Activated naive CD4-positive, alpha-beta T cell treated with anti-CD3 and anti-CD28 coated beads for 36 hours (primary cell): ENCODE results near the gene SIM2. TPM values are rescaled to one million over a fixed set of nuclear protein-coding genes. Genes with fewer than 3 reads are reported as not detected.
"Not testable (repeated sequence)": the region's sequence is repeated elsewhere in the genome, so short reads cannot be mapped to it uniquely, and the experiment has no call there.

Experiments
- CTCF ChIA-PET: fragments of 350-600 bp; sonication (Branson Sonifier 250); formaldehyde crosslinking; loops from one replicate; lab custom pipeline; 2021; ENCODE audit warnings: antibody characterized with exemption; lab: Charles Lee
- DNase-seq: peaks from one replicate; pipeline ENCODE4 v3.0.0-alpha.2; 2020
- H3K27ac Mint-ChIP-seq: one replicate; pipeline ENCODE4 v1.8.0; 2021; ENCODE audit warnings: mild to moderate bottlenecking, mixed read lengths
- H3K27me3 Mint-ChIP-seq: one replicate; pipeline ENCODE4 v1.8.0; 2021; ENCODE audit warnings: low read depth, mixed read lengths
- H3K36me3 Mint-ChIP-seq: one replicate; pipeline ENCODE4 v1.8.0; 2021; ENCODE audit warnings: low read depth, mixed read lengths
- H3K4me1 Mint-ChIP-seq: one replicate; pipeline ENCODE4 v1.8.0; 2021; ENCODE audit warnings: low read depth, mixed read lengths
- H3K4me3 Mint-ChIP-seq: one replicate; pipeline ENCODE4 v1.8.0; 2021; ENCODE audit warnings: mild to moderate bottlenecking, moderate library complexity, mixed read lengths
- H3K9me3 Mint-ChIP-seq: one replicate; pipeline ENCODE4 v1.8.0; 2021; ENCODE audit warnings: mixed read lengths
- intact Hi-C: fragments of 100-400 bp; cut with micrococcal nuclease; formaldehyde crosslinking; loops from one replicate; pipeline ENCODE4 v1.15.1; 2023
- total RNA-seq, 2 experiments: library from RNA; stranded (reverse); gene quantifications; one replicate each; pipeline ENCODE4 v1.2.3, GENCODE V29; 2021

Gene SIM2
- total RNA-seq, 2 experiments from 2014 or later, result 0.74 to 0.94 TPM

GRCh38 chr21:36671836-36672235, 27.1 kb upstream of the SIM2 start:
- Mint-ChIP-seq H3K4me3 (no peak overlapping the region), H3K27me3 (peaks cover 12% of the 10 kb centered on the region), H3K9me3 (no peaks in the 10 kb centered on the region), H3K4me1 (no peaks in the 10 kb centered on the region), H3K27ac (no peak overlapping the region), H3K36me3 (no peaks in the 10 kb centered on the region)
- intact Hi-C loops, result no loop called here
- CTCF ChIA-PET, result interaction anchor here (1.0 kb wide), 1 partner anchor 41 kb away, joined by 3 read pairs; no protein-coding TSS in a partner anchor
- no peak for DNase-seq

GRCh38 chr21:36672296-36672695, 26.6 kb upstream of the SIM2 start:
- H3K9me3 Mint-ChIP-seq, H3K4me1 Mint-ChIP-seq, H3K36me3 Mint-ChIP-seq, DNase-seq, H3K4me3 Mint-ChIP-seq, CTCF ChIA-PET, intact Hi-C loops, H3K27ac Mint-ChIP-seq: not testable (repeated sequence)
- H3K27me3 Mint-ChIP-seq, result peaks cover 17% of the 10 kb centered on the region

GRCh38 chr21:36672737-36673136, 26.2 kb upstream of the SIM2 start:
- CTCF ChIA-PET, result no interaction called here
- Mint-ChIP-seq H3K27me3 (peaks cover 20% of the 10 kb centered on the region), H3K9me3 (no peaks in the 10 kb centered on the region), H3K4me3 (no peak overlapping the region), H3K27ac (no peak overlapping the region), H3K4me1 (no peaks in the 10 kb centered on the region), H3K36me3 (no peaks in the 10 kb centered on the region)
- intact Hi-C loops, result no loop called here
- no peak for DNase-seq

GRCh38 chr21:36676039-36676950, 22.6 kb upstream of the SIM2 start:
- DNase-seq, result no peak
- CTCF ChIA-PET, result no interaction called here
- H3K27ac Mint-ChIP-seq, result no peak overlapping the region

GRCh38 chr21:36677443-36677842, 21.5 kb upstream of the SIM2 start:
- Mint-ChIP-seq H3K4me3 (no peak overlapping the region), H3K36me3 (peaks cover 1% of the 10 kb centered on the region), H3K9me3 (peaks cover 13% of the 10 kb centered on the region), H3K4me1 (no peaks in the 10 kb centered on the region), H3K27me3 (peaks cover 45% of the 10 kb centered on the region), H3K27ac (no peak overlapping the region)
- DNase-seq, result no peak
- CTCF ChIA-PET, result no interaction called here
- intact Hi-C loops, result no loop called here

More at GRCh38 chr21:36676039-36676950, 22.6 kb upstream of the SIM2 start:
- Mint-ChIP-seq H3K36me3 (peaks cover 1% of the 10 kb centered on the region), H3K27me3 (peaks cover 39% of the 10 kb centered on the region), H3K4me1 (no peaks in the 10 kb centered on the region), H3K4me3 (no peak overlapping the region), H3K9me3 (peaks cover 10% of the 10 kb centered on the region)
- intact Hi-C loops, result no loop called here

GRCh38 chr21:36678538-36678937, 20.4 kb upstream of the SIM2 start:
- peaks cover 1% of the 10 kb centered on the region for H3K36me3 Mint-ChIP-seq
- H3K9me3 Mint-ChIP-seq, result peaks cover 13% of the 10 kb centered on the region
- CTCF ChIA-PET, result no interaction called here
- no peaks in the 10 kb centered on the region for H3K4me1 Mint-ChIP-seq
- H3K27me3 Mint-ChIP-seq, result peaks cover 53% of the 10 kb centered on the region
- no peak overlapping the region for H3K27ac Mint-ChIP-seq
- no peak for DNase-seq
- H3K4me3 Mint-ChIP-seq, result no peak overlapping the region
- intact Hi-C loops, result no loop called here

GRCh38 chr21:36681117-36681631, 17.7 kb upstream of the SIM2 start:
- intact Hi-C loops, result no loop called here
- Mint-ChIP-seq H3K9me3 (peaks cover 13% of the 10 kb centered on the region), H3K27ac (no peak overlapping the region), H3K36me3 (peaks cover 1% of the 10 kb centered on the region), H3K4me3 (no peak overlapping the region), H3K4me1 (no peaks in the 10 kb centered on the region), H3K27me3 (peaks cover 62% of the 10 kb centered on the region)
- CTCF ChIA-PET, result no interaction called here
- DNase-seq, result no peak

GRCh38 chr21:36684957-36685714, 13.8 kb upstream of the SIM2 start:
- peaks cover 1% of the 10 kb centered on the region for H3K36me3 Mint-ChIP-seq
- H3K4me1 Mint-ChIP-seq, result no peaks in the 10 kb centered on the region
- H3K4me3 Mint-ChIP-seq, result no peak overlapping the region
- peaks cover 58% of the 10 kb centered on the region for H3K27me3 Mint-ChIP-seq
- intact Hi-C loops, result no loop called here
- H3K9me3 Mint-ChIP-seq, result peaks cover 13% of the 10 kb centered on the region
- DNase-seq, result no peak
- H3K27ac Mint-ChIP-seq, result no peak overlapping the region
- CTCF ChIA-PET, result interaction anchor here (0.9 kb wide), 1 partner anchor 54 kb away, joined by 8 read pairs; no protein-coding TSS in a partner anchor

GRCh38 chr21:36686955-36687354, 12.0 kb upstream of the SIM2 start:
- Mint-ChIP-seq H3K4me1 (peaks cover 2% of the 10 kb centered on the region), H3K27ac (no peak overlapping the region), H3K36me3 (no peaks in the 10 kb centered on the region), H3K9me3 (peaks cover under 1% of the 10 kb centered on the region), H3K27me3 (peaks cover 61% of the 10 kb centered on the region), H3K4me3 (no peak overlapping the region)
- CTCF ChIA-PET, result interaction anchor here (0.6 to 2.9 kb wide), 2 partner anchors 21 to 56 kb away, joined by 3 to 16 read pairs; no protein-coding TSS in a partner anchor
- no peak for DNase-seq
- intact Hi-C loops, result no loop called here

- no peaks in the 10 kb centered on the region for H3K9me3 Mint-ChIP-seq
- CTCF ChIA-PET, result interaction anchor here (0.6 to 2.9 kb wide), 2 partner anchors 58 to 739 kb away, joined by 4 to 16 read pairs; no protein-coding TSS in a partner anchor
- intact Hi-C loops, result no loop called here
- peaks cover 61% of the 10 kb centered on the region for H3K27me3 Mint-ChIP-seq
- DNase-seq, result no peak
- no peak overlapping the region for H3K27ac Mint-ChIP-seq
- H3K4me3 Mint-ChIP-seq, result no peak overlapping the region
- peaks cover 7% of the 10 kb centered on the region for H3K4me1 Mint-ChIP-seq
- H3K36me3 Mint-ChIP-seq, result no peaks in the 10 kb centered on the region
Measured at GRCh38 chr21:36688324-36688723, 10.6 kb upstream of the SIM2 start.

GRCh38 chr21:36689324-36689723, 9.6 kb upstream of the SIM2 start:
- Mint-ChIP-seq H3K27me3 (peaks cover 66% of the 10 kb centered on the region), H3K4me1 (peaks cover 12% of the 10 kb centered on the region), H3K9me3 (no peaks in the 10 kb centered on the region), H3K36me3 (no peaks in the 10 kb centered on the region), H3K27ac (no peak overlapping the region), H3K4me3 (no peak overlapping the region)
- DNase-seq, result no peak
- intact Hi-C loops, result no loop called here
- CTCF ChIA-PET, result interaction anchor here (0.6 to 2.9 kb wide), 3 partner anchors 17 to 59 kb away, joined by 3 to 16 read pairs (median 3); no protein-coding TSS in a partner anchor
